Calu3 (cell line): ENCODE results near the gene EEPD1. TPM values are rescaled to one million over a fixed set of nuclear protein-coding genes. Genes with fewer than 3 reads are reported as not detected.

Experiments
- BruUV-seq: library from RNA; stranded (reverse); fragments of 400-500 nt; replicated peaks from 2 replicates; lab custom pipeline; 2021; lab: Mats Ljungman, UMichigan
- CTCF ChIA-PET: fragments of 300-600 bp; sonication (Branson Sonifier 250); formaldehyde crosslinking; loops from one replicate; lab custom pipeline; 2022; ENCODE audit warnings: antibody characterized with exemption; lab: Charles Lee
- DNase-seq: peaks from one replicate; pipeline ENCODE4 v3.0.0; 2022
- H3K27ac Mint-ChIP-seq: one replicate; pipeline ENCODE4 v1.8.0; 2022; ENCODE audit warnings: mixed read lengths; ENCODE audit not compliant: unreplicated experiment
- H3K27me3 Mint-ChIP-seq: one replicate; pipeline ENCODE4 v1.8.0; 2022; ENCODE audit warnings: mixed read lengths; ENCODE audit not compliant: unreplicated experiment
- H3K36me3 Mint-ChIP-seq: one replicate; pipeline ENCODE4 v1.8.0; 2022; ENCODE audit warnings: mild to moderate bottlenecking, moderate library complexity, mixed read lengths; ENCODE audit not compliant: insufficient read depth, unreplicated experiment
- H3K4me1 Mint-ChIP-seq: one replicate; pipeline ENCODE4 v1.8.0; 2022; ENCODE audit warnings: mild to moderate bottlenecking, low read depth, mixed read lengths; ENCODE audit not compliant: unreplicated experiment
- H3K4me3 Mint-ChIP-seq: one replicate; pipeline ENCODE4 v1.8.0; 2022; ENCODE audit warnings: mild to moderate bottlenecking, low read depth, moderate library complexity, mixed read lengths; ENCODE audit not compliant: unreplicated experiment
- H3K9me3 Mint-ChIP-seq: one replicate; pipeline ENCODE4 v1.8.0; 2022; ENCODE audit warnings: low read depth, mixed read lengths; ENCODE audit not compliant: unreplicated experiment
- CTCF ChIP-seq: fragments of 200-600 bp; IDR thresholded peaks from one replicate; pipeline ENCODE4 v1.8.0; 2022; ENCODE audit warnings: antibody characterized with exemption; ENCODE audit not compliant: unreplicated experiment
- intact Hi-C: fragments of 100-400 bp; cut with micrococcal nuclease; formaldehyde crosslinking; loops from one replicate; pipeline ENCODE4 v1.10.0; 2022; ENCODE audit not compliant: unreplicated experiment
- total RNA-seq: library from RNA; stranded (reverse); gene quantifications from 2 replicates; pipeline ENCODE4 v1.2.3, GENCODE V29; 2022

EEPD1 gene
- total RNA-seq, 1 experiment from 2014 or later, result 48.8 TPM

- Mint-ChIP-seq H3K4me1 (peaks cover 26% of the 10 kb centered on the region), H3K27ac (no peak overlapping the region), H3K27me3 (no peaks in the 10 kb centered on the region), H3K36me3 (peaks cover 23% of the 10 kb centered on the region), H3K4me3 (no peak overlapping the region), H3K9me3 (no peaks in the 10 kb centered on the region)
- no peak for DNase-seq
- CTCF ChIA-PET, result interaction anchor here (0.6 kb wide), 1 partner anchor 15 kb away, joined by 3 read pairs; no protein-coding TSS in a partner anchor
- BruUV-seq, result no TSS peak
- intact Hi-C loops, result no loop called here
- no peak for TF ChIP-seq CTCF
Measured at GRCh38 chr7:36165802-36166201, 12.7 kb downstream of the EEPD1 start.

- no peak for TF ChIP-seq CTCF
- intact Hi-C loops, result no loop called here
- no peaks in the 10 kb centered on the region for H3K9me3 Mint-ChIP-seq
- no peaks in the 10 kb centered on the region for H3K27me3 Mint-ChIP-seq
- peaks cover 9% of the 10 kb centered on the region for H3K4me1 Mint-ChIP-seq
- DNase-seq, result no peak
- CTCF ChIA-PET, result no interaction called here
- no TSS peak for BruUV-seq
- no peak overlapping the region for H3K27ac Mint-ChIP-seq
- H3K36me3 Mint-ChIP-seq, result peaks cover 14% of the 10 kb centered on the region
- no peak overlapping the region for H3K4me3 Mint-ChIP-seq
Measured at GRCh38 chr7:36167403-36168050, 14.5 kb downstream of the EEPD1 start.

GRCh38 chr7:36171503-36171902 is 18.4 kb downstream of the EEPD1 start:
- H3K27me3 Mint-ChIP-seq, result no peaks in the 10 kb centered on the region
- no peaks in the 10 kb centered on the region for H3K9me3 Mint-ChIP-seq
- CTCF ChIA-PET, result no interaction called here
- peaks cover 19% of the 10 kb centered on the region for H3K36me3 Mint-ChIP-seq
- DNase-seq, result no peak
- peaks cover 8% of the 10 kb centered on the region for H3K4me1 Mint-ChIP-seq
- no peak for TF ChIP-seq CTCF
- H3K4me3 Mint-ChIP-seq, result no peak overlapping the region
- BruUV-seq, result no TSS peak
- H3K27ac Mint-ChIP-seq, result no peak overlapping the region
- intact Hi-C loops, result no loop called here

GRCh38 chr7:36175886-36176285 is 22.8 kb downstream of the EEPD1 start:
- CTCF ChIA-PET, result no interaction called here
- H3K27ac Mint-ChIP-seq, result no peak overlapping the region
- TF ChIP-seq CTCF, result no peak
- no TSS peak for BruUV-seq
- intact Hi-C loops, result no loop called here
- H3K9me3 Mint-ChIP-seq, result no peaks in the 10 kb centered on the region
- no peak overlapping the region for H3K4me3 Mint-ChIP-seq
- H3K36me3 Mint-ChIP-seq, result peaks cover 9% of the 10 kb centered on the region
- no peaks in the 10 kb centered on the region for H3K27me3 Mint-ChIP-seq
- peaks cover 8% of the 10 kb centered on the region for H3K4me1 Mint-ChIP-seq
- DNase-seq, result no peak
